Hindlimb muscle (tissue), 1 donor: Measurements from ENCODE around the gene PXDN. TPM values are rescaled to one million over a fixed set of nuclear protein-coding genes. Genes with fewer than 3 reads are reported as not detected.
"Not testable (repeated sequence)": the region's sequence is repeated elsewhere in the genome, so short reads cannot be mapped to it uniquely, and the experiment has no call there.

ENCODE experiments used
- DNase-seq: peaks from one replicate; pipeline ENCODE4 v3.0.0-alpha.2; 2013
- polyA plus RNA-seq: library from polyadenylated mRNA; unstranded; fragments of 120-200 nt; gene quantifications from one replicate; pipeline ENCODE4 v1.2.1, GENCODE V29; 2013; ENCODE audit not compliant: insufficient read length

Gene PXDN
- polyA plus RNA-seq, 1 donor: 140 TPM

GRCh38 chr2:1718339-1719220 lies 25.7 kb downstream of the PXDN start:
- no peak for DNase-seq

- no peak for DNase-seq
Measured at GRCh38 chr2:1717113-1717512, 27.2 kb downstream of the PXDN start.

GRCh38 chr2:1716441-1716840 lies 27.9 kb downstream of the PXDN start:
- DNase-seq: no peak

GRCh38 chr2:1716014-1716305 lies 28.4 kb downstream of the PXDN start:
- DNase-seq: not testable (repeated sequence)

GRCh38 chr2:1715184-1716013 lies 28.9 kb downstream of the PXDN start:
- no peak for DNase-seq

- no peak for DNase-seq
Measured at GRCh38 chr2:1714291-1715064, 29.8 kb downstream of the PXDN start.

GRCh38 chr2:1713839-1714236 lies 30.5 kb downstream of the PXDN start:
- DNase-seq: no peak

GRCh38 chr2:1713142-1713838 lies 31.0 kb downstream of the PXDN start:
- no peak for DNase-seq

- DNase-seq: no peak
Measured at GRCh38 chr2:1709946-1710560, 34.3 kb downstream of the PXDN start.

GRCh38 chr2:1709335-1709605 lies 35.0 kb downstream of the PXDN start:
- DNase-seq: no peak

- no peak for DNase-seq
Measured at GRCh38 chr2:1708476-1709334, 35.6 kb downstream of the PXDN start.

GRCh38 chr2:1707771-1708418 lies 36.4 kb downstream of the PXDN start:
- peak; percentile 84 for DNase-seq

- DNase-seq: not testable (repeated sequence)
Measured at GRCh38 chr2:1706089-1706841, 38.0 kb downstream of the PXDN start.

- DNase-seq: no peak
Measured at GRCh38 chr2:1705557-1706076, 38.7 kb downstream of the PXDN start.

- DNase-seq: no peak
Measured at GRCh38 chr2:1704631-1705556, 39.4 kb downstream of the PXDN start.

GRCh38 chr2:1702186-1702565 lies 42.1 kb downstream of the PXDN start:
- DNase-seq: no peak

- no peak for DNase-seq
Measured at GRCh38 chr2:1701556-1702185, 42.6 kb downstream of the PXDN start.

- no peak for DNase-seq
Measured at GRCh38 chr2:1701020-1701419, 43.3 kb downstream of the PXDN start.
